ENCODE measurements around the gene PRKG1. TPM values are rescaled to one million over a fixed set of nuclear protein-coding genes. Genes with fewer than 3 reads are reported as not detected.
A peak's percentile ranks its signal among the peaks of the same experiment; 100 is the strongest.

PRKG1 gene
- total RNA-seq, 1 donor from 2014 or later = 50.2 TPM

GRCh38 chr10:52284416-52285013 lies 1210.2 kb downstream of the PRKG1 start:
- Histone ChIP-seq H3K4me1 (peaks cover 0 to 10% of the 10 kb centered on the region in 2 donors), H3K9me3 (no peaks in the 10 kb centered on the region), H3K4me3 (no peak overlapping the region), H3K36me3 (peaks cover 6 to 30% of the 10 kb centered on the region in 2 donors), H3K27me3 (no peaks in the 10 kb centered on the region), H3K27ac (no peak overlapping the region)
- intact Hi-C loops (cut with DNase I) = no loop called here
- DNase-seq (ENCODE audit: low spot score in 2 of 2) = no peak
- no peak for TF ChIP-seq CTCF (IDR thresholded peaks at IDR 0.05)

GRCh38 chr10:52287866-52288265 lies 1213.6 kb downstream of the PRKG1 start:
- H3K36me3 ChIP-seq = peaks cover 3 to 30% of the 10 kb centered on the region in 2 donors
- intact Hi-C loops (cut with DNase I) = no loop called here
- no peaks in the 10 kb centered on the region for H3K27me3 ChIP-seq
- no peak overlapping the region for H3K4me3 ChIP-seq
- H3K9me3 ChIP-seq = no peaks in the 10 kb centered on the region
- DNase-seq (ENCODE audit: low spot score in 2 of 2) = no peak
- no peak overlapping the region for H3K27ac ChIP-seq
- no peak for TF ChIP-seq CTCF (IDR thresholded peaks at IDR 0.05)
- no peaks in the 10 kb centered on the region for H3K4me1 ChIP-seq

- H3K36me3 ChIP-seq = peaks cover 0 to 6% of the 10 kb centered on the region in 2 donors
- H3K4me1 ChIP-seq = no peaks in the 10 kb centered on the region
- H3K27me3 ChIP-seq = no peaks in the 10 kb centered on the region
- H3K4me3 ChIP-seq = no peak overlapping the region
- no peak overlapping the region for H3K27ac ChIP-seq
- intact Hi-C loops (cut with DNase I) = no loop called here
- H3K9me3 ChIP-seq = no peaks in the 10 kb centered on the region
- TF ChIP-seq CTCF (IDR thresholded peaks at IDR 0.05) = no peak
- no peak for DNase-seq (ENCODE audit: low spot score in 2 of 2)
Measured at GRCh38 chr10:52297747-52298146, 1223.5 kb downstream of the PRKG1 start.

- no peak for TF ChIP-seq CTCF (IDR thresholded peaks at IDR 0.05)
- no peaks in the 10 kb centered on the region for H3K4me1 ChIP-seq
- H3K9me3 ChIP-seq = no peaks in the 10 kb centered on the region
- H3K27ac ChIP-seq = no peak overlapping the region
- DNase-seq (ENCODE audit: low spot score in 2 of 2) = no peak
- H3K4me3 ChIP-seq = no peak overlapping the region
- intact Hi-C loops (cut with DNase I) = no loop called here
- no peaks in the 10 kb centered on the region for H3K27me3 ChIP-seq
- no peaks in the 10 kb centered on the region for H3K36me3 ChIP-seq
Measured at GRCh38 chr10:52300599-52301277, 1226.5 kb downstream of the PRKG1 start.

GRCh38 chr10:52308251-52309031 lies 1234.2 kb downstream of the PRKG1 start:
- peak; percentile 49 to 75 (median 63) for TF ChIP-seq CTCF (IDR thresholded peaks at IDR 0.05)
- Histone ChIP-seq H3K4me1 (peaks cover 0 to 7% of the 10 kb centered on the region in 2 donors), H3K27ac (no peak overlapping the region), H3K4me3 (peak overlapping the region; percentile 48 to 63), H3K36me3 (no peaks in the 10 kb centered on the region), H3K27me3 (no peaks in the 10 kb centered on the region), H3K9me3 (no peaks in the 10 kb centered on the region)
- DNase-seq (ENCODE audit: low spot score in 2 of 2) = peak in 1 of 2 donors; percentile 62
- intact Hi-C loops (cut with DNase I) = loop anchor here (1.0 kb wide), 1 partner anchor 181 kb away; no protein-coding TSS in a partner anchor
